GM23248 (cell line): ENCODE results near the gene TRAK1. TPM values are rescaled to one million over a fixed set of nuclear protein-coding genes. Genes with fewer than 3 reads are reported as not detected.

Experiments
- DNase-seq: peaks from one replicate; pipeline ENCODE4 v3.0.0-alpha.2; 2015
- H2AFZ ChIP-seq: fragments of 200-600 bp; sonication (generic); 2 replicates; pipeline ENCODE4 v1.6.1; 2016; ENCODE audit warnings: antibody characterized with exemption
- H3F3A ChIP-seq: fragments of 200-600 bp; sonication (generic); 2 replicates; pipeline ENCODE4 v1.6.1; 2016; ENCODE audit warnings: mild to moderate bottlenecking, antibody characterized with exemption, mixed run types; ENCODE audit not compliant: insufficient read depth
- H3K27ac ChIP-seq: fragments of 200-600 bp; sonication (generic); 2 replicates; pipeline ENCODE4 v1.5.1; 2016; ENCODE audit warnings: mild to moderate bottlenecking
- H3K27me3 ChIP-seq: fragments of 200-600 bp; sonication (generic); replicated peaks from 2 replicates; pipeline ENCODE4 v1.6.1; 2016; ENCODE audit warnings: mild to moderate bottlenecking; ENCODE audit not compliant: insufficient read depth
- H3K36me3 ChIP-seq: fragments of 200-600 bp; sonication (generic); 2 replicates; pipeline ENCODE4 v1.6.1; 2016; ENCODE audit warnings: low read depth, mild to moderate bottlenecking
- H3K4me1 ChIP-seq: fragments of 200-600 bp; sonication (generic); 2 replicates; pipeline ENCODE4 v1.6.1; 2016; ENCODE audit warnings: mild to moderate bottlenecking; ENCODE audit not compliant: insufficient read depth
- H3K4me2 ChIP-seq: fragments of 200-600 bp; sonication (generic); one replicate; pipeline ENCODE4 v1.6.1; 2016; ENCODE audit warnings: mild to moderate bottlenecking; ENCODE audit not compliant: unreplicated experiment
- H3K4me3 ChIP-seq: fragments of 200-600 bp; sonication (generic); 2 replicates; pipeline ENCODE4 v1.5.1; 2016; ENCODE audit warnings: mild to moderate bottlenecking
- H3K79me2 ChIP-seq: fragments of 200-600 bp; sonication (generic); 2 replicates; pipeline ENCODE4 v1.6.1; 2016; ENCODE audit warnings: mild to moderate bottlenecking; ENCODE audit not compliant: insufficient read depth
- H3K9ac ChIP-seq: fragments of 200-600 bp; sonication (generic); 2 replicates; pipeline ENCODE4 v1.6.1; 2016; ENCODE audit warnings: mild to moderate bottlenecking
- H3K9me2 ChIP-seq: fragments of 200-600 bp; sonication (generic); 2 replicates; pipeline ENCODE4 v1.6.1; 2016; ENCODE audit warnings: mixed run types, mild to moderate bottlenecking, moderate library complexity; ENCODE audit not compliant: insufficient read depth
- H3K9me3 ChIP-seq: fragments of 200-600 bp; sonication (generic); one replicate; pipeline ENCODE4 v1.6.1; 2017; ENCODE audit warnings: low read depth
- H4K20me1 ChIP-seq: fragments of 200-600 bp; sonication (generic); 2 replicates; pipeline ENCODE4 v1.6.0; 2016; ENCODE audit not compliant: insufficient read depth
- EZH2 ChIP-seq: fragments of 200-600 bp; sonication (generic); IDR thresholded peaks from 2 replicates; pipeline ENCODE4 v1.6.1; 2018; ENCODE audit warnings: antibody characterized with exemption, mild to moderate bottlenecking; ENCODE audit not compliant: insufficient read depth, poor library complexity, severe bottlenecking
- EZH2phosphoT487 ChIP-seq: fragments of 200-600 bp; sonication (generic); IDR thresholded peaks from 2 replicates; pipeline ENCODE4 v1.6.1; 2018; ENCODE audit warnings: antibody characterized with exemption, moderate library complexity, mild to moderate bottlenecking, low read depth; ENCODE audit not compliant: insufficient read depth
- WGBS, 2 experiments: methylation state at CpG; one replicate each; pipeline ENCODE4 v1.1.6; 2015 to 2017; ENCODE audit warnings: low lambda C conversion rate in 2 of 2, low coverage in 1 of 2; ENCODE audit errors: missing lambda C conversion rate in 2 of 2; 5-methylcytosine and 5-hydroxymethylcytosine counted together
- in situ Hi-C: fragments of 300-500 bp; cut with MboI; formaldehyde crosslinking; loops from 2 replicates; pipeline ENCODE4 v1.15.0; 2020
- polyA plus RNA-seq: library from polyadenylated mRNA; unstranded; fragments of >200 nt; fragmentation: Nextera tagmentation; extraction: Ambion mirVana; gene quantifications from 2 replicates; pipeline ENCODE4 v1.2.1, GENCODE V29; 2016
- total RNA-seq: library from RNA; depleted of rRNA; stranded (reverse); fragments of >200 nt; shearing (Covaris generic); gene quantifications from 2 replicates; pipeline ENCODE4 v1.2.3, GENCODE V29; 2014

TRAK1 gene
- total and polyA plus RNA-seq, 2 experiments from 2014 or later, result 13.6 to 51.0 TPM

DNA sequence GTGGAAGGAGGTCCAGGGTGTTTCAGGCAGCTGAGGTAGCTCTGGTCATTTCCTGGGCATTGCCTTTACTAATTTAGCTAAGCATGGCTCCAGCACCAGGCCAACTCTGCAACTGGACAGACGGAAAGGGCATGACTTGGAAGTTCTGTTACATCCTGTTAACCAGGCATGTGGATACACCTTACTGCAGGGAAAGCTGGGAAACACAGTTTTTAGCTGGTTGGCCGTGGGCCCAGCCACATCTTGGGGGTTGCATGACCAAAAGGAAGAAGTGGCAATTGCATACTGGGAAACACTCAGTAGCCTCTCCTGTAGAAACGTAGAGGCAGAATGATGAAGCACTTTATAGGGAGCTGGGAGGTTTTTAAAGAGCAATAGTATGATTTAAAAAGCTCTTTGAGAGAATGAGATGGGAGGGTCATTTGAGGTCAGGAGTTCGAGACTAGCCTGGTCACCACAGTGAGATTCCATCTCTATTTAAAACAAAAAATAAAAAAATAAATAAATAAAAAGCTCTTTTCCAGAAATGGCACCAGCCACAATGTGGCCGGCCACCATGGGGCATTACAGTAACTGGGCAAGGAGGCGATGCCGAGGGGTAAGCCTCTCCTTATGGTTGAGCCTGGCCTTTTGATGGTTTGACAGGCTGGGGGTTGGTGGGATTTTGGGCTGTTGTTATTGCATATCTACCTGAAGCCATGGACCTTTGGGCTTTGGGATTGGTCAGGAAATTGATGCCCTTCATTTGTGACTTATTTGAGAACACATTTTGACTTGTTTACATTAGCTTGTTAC is 28.6 kb downstream of the TRAK1 start:
- Histone ChIP-seq H3K9ac (no peak overlapping the region), H3F3A (peaks cover 36% of the 10 kb centered on the region), H4K20me1 (peaks cover 6% of the 10 kb centered on the region; the same call in 1 of the 2 replicates), H3K9me2 (no peaks in the 10 kb centered on the region), H3K4me2 (no peak overlapping the region), H3K27ac (no peak overlapping the region), H2AFZ (no peak overlapping the region), H3K9me3 (no peaks in the 10 kb centered on the region), H3K4me3 (no peak overlapping the region), H3K79me2 (peaks cover 89% of the 10 kb centered on the region), H3K27me3 (no peaks in the 10 kb centered on the region), H3K36me3 (no peaks in the 10 kb centered on the region), H3K4me1 (peaks cover 40% of the 10 kb centered on the region)
- WGBS, 2 experiments, result 89 to 91% methylated on average over 7 of the region's 7 CpGs
- in situ Hi-C loops, result no loop called here
- TF ChIP-seq EZH2phosphoT487 (no peak), EZH2 (no peak)
- DNase-seq, result peak; percentile 2

DNA sequence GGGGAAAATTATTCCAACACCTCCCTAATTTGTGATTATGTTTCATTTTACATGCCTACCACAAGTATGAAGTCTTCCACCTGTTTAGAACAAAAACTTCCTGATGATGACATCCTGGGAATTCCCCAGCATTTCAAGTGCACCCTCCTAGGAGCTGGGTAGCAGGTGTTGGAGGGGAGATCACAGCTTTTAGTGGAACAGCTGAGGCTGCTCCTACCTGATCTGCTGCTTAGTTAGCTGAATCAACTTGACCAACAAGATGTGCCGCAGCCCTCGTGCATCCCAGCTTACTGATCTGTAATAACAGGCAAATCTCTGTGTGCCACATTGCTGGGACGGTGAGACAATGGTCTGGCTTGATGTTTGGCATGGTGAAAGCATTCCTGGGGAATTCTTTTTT is 29.7 kb downstream of the TRAK1 start:
- H3K4me3 ChIP-seq, result no peak overlapping the region
- no peak for DNase-seq
- peaks cover 36% of the 10 kb centered on the region for H3K4me1 ChIP-seq
- 63 to 70% methylated on average over 3 of the region's 3 CpGs for WGBS, 2 experiments
- H3K4me2 ChIP-seq, result no peak overlapping the region
- in situ Hi-C loops, result no loop called here
- 0 out of 2 replicates have a peak, but pooled peaks cover 2% of the 10 kb centered on the region for H3K36me3 ChIP-seq
- no peaks in the 10 kb centered on the region for H3K27me3 ChIP-seq
- peaks cover 35% of the 10 kb centered on the region for H3F3A ChIP-seq
- no peak overlapping the region for H3K27ac ChIP-seq
- TF ChIP-seq EZH2 (no peak), EZH2phosphoT487 (no peak)
- H3K9me2 ChIP-seq, result no peaks in the 10 kb centered on the region
- H3K9ac ChIP-seq, result no peak overlapping the region
- H4K20me1 ChIP-seq, result peaks cover 6% of the 10 kb centered on the region; the same call in 1 of the 2 replicates
- no peak overlapping the region for H2AFZ ChIP-seq
- peaks cover 89% of the 10 kb centered on the region for H3K79me2 ChIP-seq
- no peaks in the 10 kb centered on the region for H3K9me3 ChIP-seq

DNA sequence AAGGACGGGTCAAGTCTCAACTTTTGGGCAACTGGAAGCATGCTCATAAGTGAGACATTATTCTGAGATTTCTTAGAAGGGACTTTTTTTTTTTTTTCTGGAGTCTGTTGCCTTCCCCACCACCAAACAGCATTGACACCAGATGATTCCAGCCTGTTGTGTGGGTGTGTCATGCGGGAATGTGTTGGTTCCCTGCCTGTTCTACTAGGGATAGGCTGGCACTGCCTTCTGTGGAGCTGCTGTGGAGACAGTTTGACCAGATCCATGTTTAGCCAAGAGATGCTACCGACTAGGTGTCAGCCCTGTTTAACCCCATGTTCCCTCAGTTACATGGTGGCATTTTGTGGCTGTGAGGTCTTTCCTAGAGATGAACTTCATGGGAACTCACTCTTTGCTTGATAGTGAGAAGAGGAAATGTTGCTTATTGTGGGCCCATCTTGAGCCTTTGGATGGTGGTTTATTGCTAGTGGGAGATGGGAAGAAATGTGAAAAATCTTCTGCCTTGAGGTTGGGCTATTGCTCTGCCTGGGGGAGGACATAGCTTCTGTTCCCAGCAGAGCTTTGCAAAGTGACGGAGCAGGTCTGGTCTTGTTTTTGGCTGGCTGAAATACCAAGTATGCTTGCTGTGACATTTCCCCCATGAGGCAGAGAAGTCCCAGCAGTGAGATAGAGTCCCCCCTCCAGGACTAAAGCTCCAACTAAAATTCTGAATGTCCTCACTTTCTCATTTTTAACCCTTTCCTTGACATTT is 31.3 kb downstream of the TRAK1 start:
- no peaks in the 10 kb centered on the region for H3K9me3 ChIP-seq
- no peaks in the 10 kb centered on the region for H3K27me3 ChIP-seq
- peaks cover 2% of the 10 kb centered on the region; the same call in 1 of the 2 replicates for H4K20me1 ChIP-seq
- peaks cover 20% of the 10 kb centered on the region for H3K4me1 ChIP-seq
- no peak overlapping the region for H3K4me3 ChIP-seq
- H3K9ac ChIP-seq, result no peak overlapping the region
- H3K9me2 ChIP-seq, result no peaks in the 10 kb centered on the region
- H3F3A ChIP-seq, result peaks cover 20% of the 10 kb centered on the region
- H3K4me2 ChIP-seq, result no peak overlapping the region
- DNase-seq, result peak; percentile 63
- H3K79me2 ChIP-seq, result peaks cover 93% of the 10 kb centered on the region
- WGBS, 2 experiments, result 50 to 52% methylated on average over 4 of the region's 4 CpGs
- TF ChIP-seq EZH2 (no peak), EZH2phosphoT487 (no peak)
- H3K27ac ChIP-seq, result no peak overlapping the region
- peaks cover 13% of the 10 kb centered on the region for H3K36me3 ChIP-seq
- in situ Hi-C loops, result no loop called here
- H2AFZ ChIP-seq, result no peak overlapping the region

DNA sequence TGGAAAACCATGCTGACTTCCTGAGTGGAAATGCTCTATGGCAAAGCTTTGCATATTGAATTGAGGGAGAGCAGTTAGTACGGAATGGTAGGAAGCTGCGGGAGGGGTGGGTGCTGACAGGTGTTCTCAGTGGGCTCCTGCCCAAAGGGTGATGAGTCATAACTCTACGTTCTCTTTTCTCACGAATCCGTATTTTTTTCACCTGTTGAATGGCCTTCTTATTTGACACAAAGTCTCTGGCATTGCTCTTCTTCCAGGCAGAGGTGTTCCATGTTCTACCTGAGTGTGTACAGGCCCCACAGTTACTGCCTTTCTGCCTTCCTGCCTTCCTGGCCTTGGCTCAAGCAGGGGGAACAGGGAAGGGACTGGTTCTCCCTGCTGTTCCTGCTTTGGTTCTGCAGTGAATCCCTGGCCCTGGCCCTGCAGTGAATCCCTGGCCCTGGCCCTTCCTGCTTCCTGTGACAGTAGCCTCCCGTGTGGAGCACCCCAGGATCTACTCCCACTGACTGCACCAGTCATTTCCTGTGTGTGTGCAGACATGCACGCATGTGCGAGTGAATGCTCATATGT is 31.9 kb downstream of the TRAK1 start:
- Histone ChIP-seq H3K9me2 (no peaks in the 10 kb centered on the region), H2AFZ (no peak overlapping the region), H3K79me2 (peaks cover 97% of the 10 kb centered on the region), H4K20me1 (peaks cover 2% of the 10 kb centered on the region; the same call in 1 of the 2 replicates), H3K4me2 (no peak overlapping the region), H3K4me1 (peaks cover 19% of the 10 kb centered on the region), H3K36me3 (peaks cover 15% of the 10 kb centered on the region), H3K4me3 (no peak overlapping the region), H3K27ac (no peak overlapping the region), H3K9me3 (no peaks in the 10 kb centered on the region), H3K27me3 (no peaks in the 10 kb centered on the region), H3F3A (peaks cover 14% of the 10 kb centered on the region), H3K9ac (no peak overlapping the region)
- TF ChIP-seq EZH2phosphoT487 (no peak), EZH2 (no peak)
- DNase-seq, result peak; percentile 57
- 79 to 86% methylated on average over 8 of the region's 8 CpGs for WGBS, 2 experiments
- in situ Hi-C loops, result no loop called here
